Astrocyte of the spinal cord (primary cell): Measurements from ENCODE around the gene FAH.

Source experiments
- DNase-seq: peaks from one replicate; pipeline ENCODE4 v3.0.0; 2011; ENCODE audit warnings: low read depth, low spot score
- H3K4me3 ChIP-seq: 2 replicates; pipeline ENCODE4 v1.5.1; 2011; ENCODE audit warnings: low read depth, mild to moderate bottlenecking, low read length, moderate library complexity
- in situ Hi-C: cut with HindIII; loops from 2 replicates; pipeline ENCODE4 v1.10.0; 2017; ENCODE audit warnings: low sequenced_read_pairs
- TF ChIP-seq, protein P1 (sequence below): IDR thresholded peaks from 2 replicates; pipeline ENCODE4 v1.5.1; 2012; ENCODE audit warnings: low read depth, mild to moderate bottlenecking, low read length, inconsistent platforms

The FAH gene

DNA sequence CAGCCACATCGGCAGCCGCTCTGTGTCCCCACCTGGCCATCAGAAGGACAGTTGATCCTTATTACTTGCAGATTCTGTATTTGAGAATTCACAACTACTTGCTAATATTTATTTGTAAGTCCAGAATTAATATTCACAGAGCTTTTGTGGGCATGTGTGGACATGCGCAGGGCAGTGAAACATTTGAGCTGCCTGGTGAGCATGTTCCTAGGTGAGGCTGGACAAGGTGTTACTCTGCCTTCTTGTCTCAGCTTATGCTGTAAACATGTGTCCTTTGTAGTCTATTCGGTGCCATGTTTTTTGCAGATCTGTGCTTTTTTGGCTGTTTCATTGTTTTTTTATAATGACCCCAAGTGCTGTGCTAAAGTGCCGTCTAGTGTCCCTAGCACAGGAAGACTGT lies 15.6 kb downstream of the FAH start:
- DNase-seq: no peak
- H3K4me3 ChIP-seq: no peak overlapping the region
- TF ChIP-seq, protein P1, sequence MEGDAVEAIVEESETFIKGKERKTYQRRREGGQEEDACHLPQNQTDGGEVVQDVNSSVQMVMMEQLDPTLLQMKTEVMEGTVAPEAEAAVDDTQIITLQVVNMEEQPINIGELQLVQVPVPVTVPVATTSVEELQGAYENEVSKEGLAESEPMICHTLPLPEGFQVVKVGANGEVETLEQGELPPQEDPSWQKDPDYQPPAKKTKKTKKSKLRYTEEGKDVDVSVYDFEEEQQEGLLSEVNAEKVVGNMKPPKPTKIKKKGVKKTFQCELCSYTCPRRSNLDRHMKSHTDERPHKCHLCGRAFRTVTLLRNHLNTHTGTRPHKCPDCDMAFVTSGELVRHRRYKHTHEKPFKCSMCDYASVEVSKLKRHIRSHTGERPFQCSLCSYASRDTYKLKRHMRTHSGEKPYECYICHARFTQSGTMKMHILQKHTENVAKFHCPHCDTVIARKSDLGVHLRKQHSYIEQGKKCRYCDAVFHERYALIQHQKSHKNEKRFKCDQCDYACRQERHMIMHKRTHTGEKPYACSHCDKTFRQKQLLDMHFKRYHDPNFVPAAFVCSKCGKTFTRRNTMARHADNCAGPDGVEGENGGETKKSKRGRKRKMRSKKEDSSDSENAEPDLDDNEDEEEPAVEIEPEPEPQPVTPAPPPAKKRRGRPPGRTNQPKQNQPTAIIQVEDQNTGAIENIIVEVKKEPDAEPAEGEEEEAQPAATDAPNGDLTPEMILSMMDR: no peak
- in situ Hi-C loops: no loop called here

DNA sequence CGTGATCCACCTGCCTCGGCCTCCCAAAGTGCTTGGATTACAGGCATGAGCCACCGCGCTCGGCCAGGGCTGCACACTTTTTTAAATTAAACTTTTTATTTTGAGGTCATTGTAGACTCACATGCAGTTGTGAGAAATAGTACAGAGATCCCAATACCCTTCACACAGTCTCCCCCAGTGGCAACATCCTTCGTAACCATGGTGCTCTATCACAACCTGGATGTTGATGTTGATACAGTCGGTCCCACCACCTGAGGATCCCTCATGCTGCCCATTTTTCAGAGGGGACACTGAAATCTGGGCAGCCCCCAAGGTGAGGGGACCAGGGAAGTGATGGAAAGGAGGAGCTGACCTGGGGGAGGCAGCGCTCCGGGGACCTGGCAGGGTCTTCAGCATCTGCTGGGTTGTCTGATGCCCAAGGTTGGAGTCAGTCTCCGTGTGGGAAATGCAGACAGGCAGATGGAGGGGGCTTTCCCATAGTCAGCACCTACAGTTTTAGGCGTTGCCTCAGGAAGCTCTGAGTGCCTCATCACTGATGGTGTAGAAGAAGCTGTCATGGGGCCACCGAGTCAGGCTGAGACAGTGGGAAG lies 17.1 kb downstream of the FAH start:
- in situ Hi-C loops: no loop called here
- DNase-seq: no peak
- TF ChIP-seq, protein P1: no peak
- H3K4me3 ChIP-seq: no peak overlapping the region

DNA sequence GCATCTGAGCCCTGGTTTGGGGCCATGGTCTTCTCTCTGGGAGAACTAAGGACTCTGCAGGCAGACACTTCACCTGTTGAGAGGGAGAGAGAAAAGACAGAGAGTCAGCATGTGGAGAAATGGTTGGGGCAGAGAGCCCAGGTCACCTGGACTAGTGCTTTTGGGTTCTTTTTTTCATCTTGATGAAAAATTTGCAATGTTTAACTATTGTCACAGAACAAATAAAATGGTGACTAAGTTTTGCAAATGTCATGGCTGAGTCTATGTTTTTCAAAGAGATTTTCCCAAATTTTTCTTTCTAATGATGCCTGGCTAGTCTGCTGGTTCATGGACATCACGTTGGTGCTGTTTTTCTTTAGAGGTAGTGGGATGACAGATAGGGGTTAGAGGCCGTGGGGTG lies 17.8 kb downstream of the FAH start:
- DNase-seq: no peak
- in situ Hi-C loops: no loop called here
- TF ChIP-seq, protein P1: no peak
- no peak overlapping the region for H3K4me3 ChIP-seq

DNA sequence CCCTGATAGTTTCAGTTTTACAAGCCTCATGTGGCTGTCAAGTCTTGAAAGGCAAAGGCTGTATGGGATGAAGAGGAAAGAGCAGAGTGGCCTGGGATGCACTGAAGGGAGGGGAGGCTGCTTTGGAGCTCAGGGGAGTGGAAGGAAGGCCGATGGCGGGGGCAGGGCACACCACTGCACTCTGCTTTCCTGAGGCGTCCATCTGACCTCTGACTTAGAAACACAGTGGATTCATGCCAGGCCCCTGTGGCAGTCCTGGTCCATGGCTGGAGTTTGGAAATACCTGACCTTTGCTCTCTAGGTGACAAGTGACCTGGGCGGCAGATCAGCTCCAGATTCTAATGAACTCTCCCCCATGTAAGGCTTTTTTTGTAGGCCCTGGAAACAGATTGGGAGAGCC lies 19.0 kb downstream of the FAH start:
- no peak overlapping the region for H3K4me3 ChIP-seq
- TF ChIP-seq, protein P1: no peak
- in situ Hi-C loops: no loop called here
- DNase-seq: no peak

DNA sequence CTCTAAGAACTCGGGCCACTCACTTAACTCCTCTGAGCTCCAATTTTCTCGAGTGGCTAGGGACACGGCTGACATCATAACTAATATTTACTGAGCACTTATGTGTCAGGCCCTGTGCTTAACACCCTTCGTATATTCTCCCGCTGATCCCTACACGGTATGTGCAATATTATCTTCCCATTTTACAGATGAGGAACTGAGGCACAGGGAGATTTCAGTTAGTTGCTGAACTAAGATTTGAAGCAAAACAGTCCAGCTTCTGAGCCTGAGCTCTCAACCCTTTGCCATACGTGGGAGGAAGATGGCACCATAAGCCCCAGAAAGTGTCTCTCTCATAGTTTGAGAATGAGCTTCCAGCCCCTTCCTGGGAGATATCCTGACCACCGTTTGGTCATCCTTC lies 19.6 kb downstream of the FAH start:
- TF ChIP-seq, protein P1: no peak
- H3K4me3 ChIP-seq: no peak overlapping the region
- in situ Hi-C loops: no loop called here
- DNase-seq: no peak

DNA sequence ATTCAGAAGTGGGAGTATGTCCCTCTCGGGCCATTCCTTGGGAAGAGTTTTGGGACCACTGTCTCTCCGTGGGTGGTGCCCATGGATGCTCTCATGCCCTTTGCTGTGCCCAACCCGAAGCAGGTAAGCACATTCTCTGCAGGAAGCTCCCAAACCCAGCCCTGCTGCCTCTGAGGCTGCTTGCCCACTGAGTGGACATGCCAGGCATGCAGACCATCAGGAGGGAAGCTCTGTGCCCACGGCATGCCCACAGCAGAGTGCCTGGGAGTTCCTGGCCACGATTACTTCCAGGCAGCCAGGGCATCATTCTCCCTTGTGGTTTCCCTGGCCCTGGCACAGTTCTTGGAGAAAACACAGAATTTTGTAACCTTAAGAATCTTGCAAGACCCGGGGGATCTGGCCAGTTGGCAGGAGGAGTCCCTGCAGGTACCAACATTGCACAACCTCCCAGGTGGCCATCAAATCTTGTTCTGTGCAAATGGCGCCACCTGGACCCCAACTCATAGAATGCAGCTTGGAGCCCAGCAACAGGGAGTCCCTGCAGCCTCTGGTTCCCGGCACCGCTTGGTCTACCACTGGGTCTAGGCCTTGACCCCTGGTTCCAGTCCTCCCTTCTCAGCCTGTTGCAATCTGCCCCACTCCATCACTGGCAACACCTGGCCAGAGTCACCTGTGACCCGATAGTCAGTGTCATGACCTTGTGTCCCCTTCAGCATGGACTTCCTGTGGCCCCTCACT lies 20.4 kb downstream of the FAH start:
- DNase-seq: peak; percentile 54
- no peak overlapping the region for H3K4me3 ChIP-seq
- in situ Hi-C loops: no loop called here
- TF ChIP-seq, protein P1: peak; percentile 80
